Neural cell (in vitro differentiated cells): ENCODE data around the gene VWA3A. TPM values are rescaled to one million over a fixed set of nuclear protein-coding genes. Genes with fewer than 3 reads are reported as not detected.
A peak's percentile ranks its signal among the peaks of the same experiment; 100 is the strongest.

Source experiments
- H2AFZ ChIP-seq: fragments of 200-600, 300-800 bp; sonication (generic), shearing (Covaris generic); 2 replicates; pipeline ENCODE4 v1.6.0; 2014; ENCODE audit warnings: low read depth, mild to moderate bottlenecking, antibody characterized with exemption, low read length, moderate library complexity
- H3F3A ChIP-seq: fragments of 200-600 bp; shearing (Covaris generic); 2 replicates; pipeline ENCODE4 v1.6.1; 2016; ENCODE audit warnings: mild to moderate bottlenecking, moderate library complexity, mixed read lengths, antibody characterized with exemption, low read length; ENCODE audit not compliant: insufficient read depth, poor library complexity, severe bottlenecking
- H3K27ac ChIP-seq: fragments of 200-600, 300-800 bp; sonication (generic), shearing (Covaris generic); 2 replicates; pipeline ENCODE4 v1.5.1; 2014; ENCODE audit warnings: mild to moderate bottlenecking, low read length, moderate library complexity
- H3K27me3 ChIP-seq: fragments of 300-800, 200-600 bp; sonication (generic), shearing (Covaris generic); 2 replicates; pipeline ENCODE4 v1.6.0; 2014; ENCODE audit warnings: mild to moderate bottlenecking, low read depth, low read length, moderate library complexity; ENCODE audit not compliant: insufficient read depth
- H3K36me3 ChIP-seq: fragments of 300-800, 200-600 bp; sonication (generic), shearing (Covaris generic); 2 replicates; pipeline ENCODE4 v1.5.1; 2014; ENCODE audit warnings: mild to moderate bottlenecking, antibody characterized with exemption, low read length, moderate library complexity; ENCODE audit not compliant: insufficient read depth
- H3K4me2 ChIP-seq: fragments of 300-800, 200-600 bp; sonication (generic), shearing (Covaris generic); 2 replicates; pipeline ENCODE4 v1.6.0; 2014; ENCODE audit warnings: mild to moderate bottlenecking, low read length
- H3K4me3 ChIP-seq: fragments of 300-800, 200-600 bp; sonication (generic), shearing (Covaris generic); 2 replicates; pipeline ENCODE4 v1.5.1; 2014; ENCODE audit warnings: mild to moderate bottlenecking, low read length, moderate library complexity
- H3K79me2 ChIP-seq: fragments of 200-600 bp; shearing (Covaris generic); replicated peaks from 2 replicates; pipeline ENCODE4 v1.6.0; 2014; ENCODE audit warnings: mild to moderate bottlenecking, low read length, moderate library complexity; ENCODE audit not compliant: insufficient read depth
- H3K9ac ChIP-seq: fragments of 300-800, 200-600 bp; sonication (generic), shearing (Covaris generic); 2 replicates; pipeline ENCODE4 v1.6.1; 2016; ENCODE audit warnings: mild to moderate bottlenecking, low read length, mixed read lengths
- H3K9me2 ChIP-seq: fragments of 200-600 bp; shearing (Covaris generic); 2 replicates; pipeline ENCODE4 v1.6.1; 2016; ENCODE audit warnings: mild to moderate bottlenecking, low read length, mixed read lengths; ENCODE audit not compliant: insufficient read depth
- H3K9me3 ChIP-seq: fragments of 200-600, 300-800 bp; sonication (generic), shearing (Covaris generic); 2 replicates; pipeline ENCODE4 v1.6.1; 2016; ENCODE audit warnings: mild to moderate bottlenecking, mixed run types, low read length, moderate library complexity, mixed read lengths
- H4K20me1 ChIP-seq: fragments of 200-600 bp; shearing (Covaris generic); 2 replicates; pipeline ENCODE4 v1.6.1; 2016; ENCODE audit warnings: mild to moderate bottlenecking, mixed run types; ENCODE audit not compliant: insufficient read depth
- CTCF ChIP-seq: fragments of 450-650 bp; IDR thresholded peaks from 2 replicates; pipeline ENCODE4 v1.5.1; 2014; ENCODE audit warnings: antibody characterized with exemption, mild to moderate bottlenecking, moderate library complexity; ENCODE audit not compliant: poor library complexity, severe bottlenecking
- EP300 ChIP-seq: fragments of 450-650 bp; conservative IDR thresholded peaks from 2 replicates; pipeline ENCODE4 v1.6.1; 2014; ENCODE audit warnings: antibody characterized with exemption, mild to moderate bottlenecking, moderate library complexity; ENCODE audit not compliant: poor library complexity, severe bottlenecking
- MXI1 ChIP-seq: fragments of 450-650 bp; conservative IDR thresholded peaks from 2 replicates; pipeline ENCODE4 v1.6.1; 2014; ENCODE audit warnings: antibody characterized with exemption, mild to moderate bottlenecking; ENCODE audit not compliant: poor library complexity, severe bottlenecking
- POLR2AphosphoS5 ChIP-seq: IDR thresholded peaks from 2 replicates; pipeline ENCODE4 v1.6.1; 2012
- REST ChIP-seq: IDR thresholded peaks from 2 replicates; pipeline ENCODE4 v1.6.1; 2012; ENCODE audit warnings: borderline replicate concordance
- SMC3 ChIP-seq: fragments of 450-650 bp; conservative IDR thresholded peaks from 2 replicates; pipeline ENCODE4 v1.6.1; 2014; ENCODE audit warnings: antibody characterized with exemption, mild to moderate bottlenecking, moderate library complexity; ENCODE audit not compliant: poor library complexity
- polyA plus RNA-seq: library from polyadenylated mRNA; depleted of rRNA; stranded (reverse); fragments of >200 nt; gene quantifications from 2 replicates; pipeline ENCODE4 v1.2.3, GENCODE V29; 2014

The VWA3A gene
- polyA plus RNA-seq, 1 donor from 2014 or later: 1.8 TPM

GRCh38 chr16:22065252-22065651, 27.1 kb upstream of the VWA3A start:
- no peaks in the 10 kb centered on the region for H3K27me3 ChIP-seq
- H3K4me3 ChIP-seq: no peak overlapping the region
- H3K36me3 ChIP-seq: no peaks in the 10 kb centered on the region
- H3K9me3 ChIP-seq: no peaks in the 10 kb centered on the region
- H4K20me1 ChIP-seq: no peaks in the 10 kb centered on the region
- H3K79me2 ChIP-seq: no peaks in the 10 kb centered on the region
- no peak overlapping the region for H3K27ac ChIP-seq
- no peaks in the 10 kb centered on the region for H3K9me2 ChIP-seq
- H3K9ac ChIP-seq: no peak overlapping the region
- TF ChIP-seq REST: no peak
- TF ChIP-seq MXI1: no peak
- TF ChIP-seq EP300: no peak
- TF ChIP-seq POLR2AphosphoS5: no peak
- TF ChIP-seq CTCF: no peak
- no peak for TF ChIP-seq SMC3
- H2AFZ ChIP-seq: no peak overlapping the region
- H3F3A ChIP-seq: no peaks in the 10 kb centered on the region
- no peak overlapping the region for H3K4me2 ChIP-seq

- Histone ChIP-seq H3K36me3 (no peaks in the 10 kb centered on the region), H3K27ac (peak overlapping the region; percentile 76), H2AFZ (peak overlapping the region; percentile 4), H3K9me3 (no peaks in the 10 kb centered on the region), H3K9ac (peak overlapping the region; percentile 52), H3K79me2 (no peaks in the 10 kb centered on the region), H3K4me2 (peak overlapping the region; percentile 18), H3K4me3 (peak overlapping the region; percentile 45), H3K9me2 (no peaks in the 10 kb centered on the region), H4K20me1 (no peaks in the 10 kb centered on the region), H3F3A (no peaks in the 10 kb centered on the region), H3K27me3 (no peaks in the 10 kb centered on the region)
- TF ChIP-seq MXI1: no peak
- TF ChIP-seq REST: no peak
Measured at GRCh38 chr16:22070361-22071330, 21.7 kb upstream of the VWA3A start.
